AG04450 (cell line): ENCODE measurements around the gene TADA2A. TPM values are rescaled to one million over a fixed set of nuclear protein-coding genes. Genes with fewer than 3 reads are reported as not detected.
A peak's percentile ranks its signal among the peaks of the same experiment; 100 is the strongest.

ENCODE experiments used
- CTCF ChIA-PET: fragments of 300-600, 350-600 bp; formaldehyde crosslinking; extraction: SDS; loops from one replicate; lab custom pipeline; 2022; ENCODE audit warnings: antibody characterized with exemption, inconsistent platforms; lab: Charles Lee
- POLR2A ChIA-PET: fragments of 350-600 bp; formaldehyde crosslinking; extraction: SDS; loops from one replicate; lab custom pipeline; 2021; ENCODE audit warnings: antibody characterized with exemption, inconsistent platforms; lab: Yijun Ruan, JAX
- DNase-seq: peaks from one replicate; pipeline ENCODE4 v3.0.0-alpha.2; 2011; ENCODE audit warnings: low read depth, low spot score
- H3K27ac ChIP-seq: one replicate; pipeline ENCODE4 v1.5.1; 2012; ENCODE audit warnings: low read depth, low read length, control low read depth
- H3K27me3 ChIP-seq: one replicate; pipeline ENCODE4 v1.6.0; 2012; ENCODE audit warnings: low read length; ENCODE audit not compliant: control insufficient read depth, insufficient read depth
- H3K4me3 ChIP-seq: 2 replicates; pipeline ENCODE4 v1.5.1; 2011; ENCODE audit warnings: mild to moderate bottlenecking, low read depth, low read length, control low read depth
- H3K9me3 ChIP-seq: 2 replicates; pipeline ENCODE4 v1.5.1; 2012; ENCODE audit warnings: low read length; ENCODE audit not compliant: control insufficient read depth, insufficient read depth
- CTCF ChIP-seq: IDR thresholded peaks from 2 replicates; pipeline ENCODE4 v1.5.1; 2011; ENCODE audit warnings: low read depth, low read length, control low read depth, inconsistent platforms
- polyA plus RNA-seq: library from polyadenylated mRNA; depleted of rRNA; stranded (reverse); fragments of >200 nt; gene quantifications from 2 replicates; pipeline ENCODE4 v1.2.3, GENCODE V29; 2011

The TADA2A gene
- polyA plus RNA-seq, 1 experiment: 21.4 TPM

- no peak for DNase-seq
- H3K27me3 ChIP-seq: no peaks in the 10 kb centered on the region
- H3K27ac ChIP-seq: no peak overlapping the region
- H3K4me3 ChIP-seq: no peak overlapping the region
- no peak for TF ChIP-seq CTCF
- POLR2A ChIA-PET: interaction anchor here (0.7 kb wide), 1 partner anchor 815 kb away, joined by 9 read pairs; no protein-coding TSS in a partner anchor
- peaks cover 3% of the 10 kb centered on the region; the same call in 1 of the 2 replicates for H3K9me3 ChIP-seq
- CTCF ChIA-PET: interaction anchor here (1.2 to 1.4 kb wide), 2 partner anchors 14 to 303 kb away, joined by 3 to 4 read pairs; no protein-coding TSS in a partner anchor
Measured at GRCh38 chr17:37513711-37514110, 107.0 kb downstream of the TADA2A start.

GRCh38 chr17:37516127-37516571 is 109.5 kb downstream of the TADA2A start:
- POLR2A ChIA-PET: no interaction called here
- no peak for TF ChIP-seq CTCF
- CTCF ChIA-PET: interaction anchor here (0.7 to 1.3 kb wide), 2 partner anchors 54 to 98 kb away, joined by 6 to 10 read pairs; no protein-coding TSS in a partner anchor
- DNase-seq: no peak
- Histone ChIP-seq H3K27me3 (no peaks in the 10 kb centered on the region), H3K4me3 (no peak overlapping the region), H3K27ac (no peak overlapping the region), H3K9me3 (no peaks in the 10 kb centered on the region)

- no peaks in the 10 kb centered on the region for H3K27me3 ChIP-seq
- H3K4me3 ChIP-seq: no peak overlapping the region
- H3K27ac ChIP-seq: no peak overlapping the region
- ChIA-PET CTCF (interaction anchor here (0.9 to 1.6 kb wide), 2 partner anchors 10 to 145 kb away, joined by 3 to 8 read pairs; no protein-coding TSS in a partner anchor), POLR2A (no interaction called here)
- TF ChIP-seq CTCF: no peak
- H3K9me3 ChIP-seq: no peaks in the 10 kb centered on the region
- DNase-seq: no peak
Measured at GRCh38 chr17:37517881-37518280, 111.2 kb downstream of the TADA2A start.

- ChIA-PET POLR2A (no interaction called here), CTCF (interaction anchor here (1.2 to 1.7 kb wide), 2 partner anchors 9 to 146 kb away, joined by 7 read pairs; no protein-coding TSS in a partner anchor)
- Histone ChIP-seq H3K9me3 (no peaks in the 10 kb centered on the region), H3K4me3 (no peak overlapping the region), H3K27ac (peak overlapping the region; percentile 52), H3K27me3 (no peaks in the 10 kb centered on the region)
- no peak for TF ChIP-seq CTCF
- DNase-seq: no peak
Measured at GRCh38 chr17:37518826-37519225, 112.1 kb downstream of the TADA2A start.

- POLR2A ChIA-PET: no interaction called here
- peak overlapping the region; percentile 52 for H3K27ac ChIP-seq
- CTCF ChIA-PET: interaction anchor here (0.6 to 1.7 kb wide), 3 partner anchors 8 to 146 kb away, joined by 4 to 7 read pairs (median 7); no protein-coding TSS in a partner anchor
- no peak overlapping the region for H3K4me3 ChIP-seq
- no peaks in the 10 kb centered on the region for H3K9me3 ChIP-seq
- no peak for TF ChIP-seq CTCF
- H3K27me3 ChIP-seq: no peaks in the 10 kb centered on the region
- DNase-seq: no peak
Measured at GRCh38 chr17:37519251-37519985, 112.7 kb downstream of the TADA2A start.
